Hematopoietic multipotent progenitor cell treated with erythropoietin and hydrocortisone succinate and interleukin-3 and kit ligand, for 4 days (in vitro differentiated cells): Measurements from ENCODE around the gene UBE2M.

Source experiments
- DNase-seq: peaks from one replicate; pipeline ENCODE4 v3.0.0-alpha.2; 2015

The UBE2M gene

GRCh38 chr19:58570770-58571574 is 12.6 kb upstream of the UBE2M start:
- no peak for DNase-seq

GRCh38 chr19:58569943-58570670 is 11.7 kb upstream of the UBE2M start:
- DNase-seq, result no peak

GRCh38 chr19:58569191-58569942 is 11.0 kb upstream of the UBE2M start:
- DNase-seq, result no peak

GRCh38 chr19:58568453-58569130 is 10.2 kb upstream of the UBE2M start:
- DNase-seq, result peak; percentile 62

- DNase-seq, result no peak
These were observed 8.6 kb upstream of the UBE2M start for GRCh38 chr19:58566989-58567388.

GRCh38 chr19:58563823-58564222 is 5.4 kb upstream of the UBE2M start:
- DNase-seq, result no peak

GRCh38 chr19:58563034-58563573 is 4.7 kb upstream of the UBE2M start:
- DNase-seq, result peak; percentile 57

GRCh38 chr19:58562122-58563033 is 4.0 kb upstream of the UBE2M start:
- DNase-seq, result peak; percentile 71

- DNase-seq, result no peak
These were observed 3.1 kb upstream of the UBE2M start for GRCh38 chr19:58561373-58562121.

- DNase-seq, result no peak
These were observed 2.5 kb upstream of the UBE2M start for GRCh38 chr19:58560921-58561320.

- no peak for DNase-seq
These were observed 1.8 kb upstream of the UBE2M start for GRCh38 chr19:58560007-58560887.

GRCh38 chr19:58559275-58560006 is 1.0 kb upstream of the UBE2M start:
- DNase-seq, result peak; percentile 97

- peak; percentile 99 for DNase-seq
These were observed 338 bp upstream of the UBE2M start for GRCh38 chr19:58558623-58559274.

GRCh38 chr19:58557221-58558065 is 968 bp downstream of the UBE2M start:
- no peak for DNase-seq

- DNase-seq, result no peak
These were observed 1.7 kb downstream of the UBE2M start for GRCh38 chr19:58556622-58557220.

GRCh38 chr19:58555920-58556621 is 2.3 kb downstream of the UBE2M start:
- no peak for DNase-seq
